GM20000 (cell line): ENCODE data around the gene DCBLD1.
"Not testable (repeated sequence)": the region's sequence is repeated elsewhere in the genome, so short reads cannot be mapped to it uniquely, and the experiment has no call there.

Experiments used
- DNase-seq: peaks from one replicate; pipeline ENCODE4 v3.0.0; 2012; ENCODE audit warnings: low spot score
- TF ChIP-seq, protein P1 (sequence below): IDR thresholded peaks from 2 replicates; pipeline ENCODE4 v1.5.1; 2012; ENCODE audit warnings: mild to moderate bottlenecking, control low read depth; ENCODE audit errors: extremely low read depth, missing control alignments

The DCBLD1 gene

GRCh38 chr6:117508450-117508971 is 26.0 kb downstream of the DCBLD1 start:
- TF ChIP-seq, protein P1, sequence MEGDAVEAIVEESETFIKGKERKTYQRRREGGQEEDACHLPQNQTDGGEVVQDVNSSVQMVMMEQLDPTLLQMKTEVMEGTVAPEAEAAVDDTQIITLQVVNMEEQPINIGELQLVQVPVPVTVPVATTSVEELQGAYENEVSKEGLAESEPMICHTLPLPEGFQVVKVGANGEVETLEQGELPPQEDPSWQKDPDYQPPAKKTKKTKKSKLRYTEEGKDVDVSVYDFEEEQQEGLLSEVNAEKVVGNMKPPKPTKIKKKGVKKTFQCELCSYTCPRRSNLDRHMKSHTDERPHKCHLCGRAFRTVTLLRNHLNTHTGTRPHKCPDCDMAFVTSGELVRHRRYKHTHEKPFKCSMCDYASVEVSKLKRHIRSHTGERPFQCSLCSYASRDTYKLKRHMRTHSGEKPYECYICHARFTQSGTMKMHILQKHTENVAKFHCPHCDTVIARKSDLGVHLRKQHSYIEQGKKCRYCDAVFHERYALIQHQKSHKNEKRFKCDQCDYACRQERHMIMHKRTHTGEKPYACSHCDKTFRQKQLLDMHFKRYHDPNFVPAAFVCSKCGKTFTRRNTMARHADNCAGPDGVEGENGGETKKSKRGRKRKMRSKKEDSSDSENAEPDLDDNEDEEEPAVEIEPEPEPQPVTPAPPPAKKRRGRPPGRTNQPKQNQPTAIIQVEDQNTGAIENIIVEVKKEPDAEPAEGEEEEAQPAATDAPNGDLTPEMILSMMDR, result no peak
- DNase-seq, result no peak

DNA sequence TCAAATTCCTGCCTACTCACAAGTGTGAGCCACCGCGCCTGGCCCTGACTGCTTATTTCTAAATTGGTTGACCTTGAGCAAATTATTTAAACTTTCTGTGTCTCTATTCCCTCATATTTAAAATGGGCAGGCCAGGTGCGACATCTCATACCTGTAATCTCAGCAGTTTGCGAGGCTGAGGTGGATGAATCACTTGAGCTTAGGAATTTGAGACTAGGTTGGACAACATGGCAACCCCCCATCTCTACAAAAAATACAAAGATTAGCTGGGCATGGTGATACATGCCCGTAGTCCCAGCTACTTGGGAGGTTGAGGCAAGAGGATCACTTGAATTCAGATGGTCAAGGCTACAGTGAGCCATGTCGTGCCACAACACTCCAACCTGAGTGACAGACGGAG is 26.5 kb downstream of the DCBLD1 start:
- TF ChIP-seq, protein P1, result no peak
- DNase-seq, result no peak

- DNase-seq, result no peak
- TF ChIP-seq, protein P1, result no peak
These were observed 29.8 kb downstream of the DCBLD1 start for GRCh38 chr6:117512056-117512828.

DNA sequence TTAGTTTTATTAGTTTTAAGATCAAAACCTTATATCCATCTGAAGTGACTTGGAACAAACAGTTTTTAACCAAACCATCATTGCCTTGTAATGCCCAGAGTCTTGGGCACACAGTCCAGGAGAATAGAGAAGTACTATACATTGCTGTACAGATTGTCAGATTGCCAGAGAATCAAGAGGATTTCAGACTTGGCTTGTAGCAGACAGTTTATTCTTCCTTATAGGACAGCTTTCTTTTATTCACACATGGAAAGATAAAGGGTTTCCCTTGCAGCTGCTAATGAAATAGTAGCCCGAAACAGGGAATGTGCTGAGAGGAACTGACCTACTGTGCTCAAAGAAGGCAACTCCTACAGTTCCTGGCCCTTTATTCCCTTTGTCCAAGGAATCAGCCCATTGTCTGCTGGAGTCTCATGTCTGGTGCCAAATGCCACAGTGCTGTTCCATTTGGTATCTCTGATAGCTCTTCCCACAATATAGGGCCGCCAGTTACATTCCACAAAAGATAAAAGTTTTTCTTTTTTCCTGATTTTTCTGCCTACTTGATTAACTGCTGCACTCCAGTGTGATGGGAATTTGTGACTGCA is 30.6 kb downstream of the DCBLD1 start:
- TF ChIP-seq, protein P1, result no peak
- no peak for DNase-seq

DNA sequence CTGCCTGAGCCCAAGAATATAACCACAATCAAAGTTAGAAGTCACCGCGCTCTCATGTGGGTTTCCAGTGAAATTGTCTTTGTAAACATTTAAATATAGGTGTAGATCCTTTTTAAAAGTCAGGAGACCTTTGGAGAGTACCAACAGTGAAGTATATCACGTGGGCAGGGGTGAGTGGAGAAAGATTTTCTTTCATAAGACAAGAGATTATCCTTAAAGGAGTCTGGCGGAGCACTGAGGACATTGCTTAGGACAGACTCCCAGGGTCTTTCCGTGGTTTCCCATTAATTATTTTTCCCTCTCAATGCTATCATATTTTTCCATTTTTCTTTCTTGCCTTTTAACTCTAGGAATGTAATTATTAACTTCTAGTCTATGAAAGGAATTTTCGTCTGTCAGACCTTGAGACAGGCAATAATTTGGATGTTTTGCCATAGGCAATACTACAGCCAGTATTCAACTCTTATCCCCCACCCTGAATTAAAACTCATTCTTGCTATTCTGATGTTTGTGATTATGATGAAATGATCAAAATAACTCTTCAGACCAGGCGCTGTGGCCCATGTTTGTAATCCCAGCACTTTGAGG is 31.4 kb downstream of the DCBLD1 start:
- TF ChIP-seq, protein P1, result no peak
- DNase-seq, result no peak

- TF ChIP-seq, protein P1, result no peak
- no peak for DNase-seq
These were observed 32.2 kb downstream of the DCBLD1 start for GRCh38 chr6:117514655-117515054.

DNA sequence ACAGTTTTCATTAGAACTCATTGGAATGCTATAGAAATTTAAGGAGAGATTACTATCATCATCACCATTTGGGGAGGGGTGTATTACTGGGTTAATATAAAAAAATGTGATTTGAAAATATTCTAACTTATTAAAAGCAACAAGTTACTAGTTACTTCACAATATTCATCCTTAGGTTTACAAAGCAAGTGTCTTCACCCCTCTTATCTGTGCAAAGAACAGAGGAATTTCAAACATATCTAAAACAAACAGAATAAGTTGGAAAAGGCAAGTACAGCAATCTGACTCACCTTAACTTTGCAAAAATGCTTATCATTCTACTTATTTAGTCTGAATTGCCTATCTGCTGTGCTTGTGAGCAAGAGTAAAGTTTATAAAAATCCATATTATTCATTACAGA is 32.9 kb downstream of the DCBLD1 start:
- TF ChIP-seq, protein P1, result no peak
- no peak for DNase-seq

DNA sequence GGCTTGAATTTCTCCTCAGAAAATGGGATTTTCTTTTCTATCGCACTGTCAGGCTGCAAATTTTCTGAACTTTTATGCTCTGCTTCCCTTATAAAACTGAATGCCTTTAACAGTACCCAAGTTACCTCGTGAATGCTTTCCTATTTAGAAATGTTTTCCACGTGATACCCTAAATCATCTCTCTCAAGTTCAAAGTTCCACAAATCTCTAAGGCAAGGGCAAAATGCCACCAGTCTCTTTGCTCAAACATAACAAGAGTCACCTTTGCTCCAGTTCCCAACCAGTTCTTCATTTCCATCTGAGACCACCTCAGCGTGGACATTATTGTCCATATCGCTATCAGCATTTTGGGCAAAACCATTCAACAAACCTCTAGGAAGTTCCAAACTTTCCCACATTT is 35.5 kb downstream of the DCBLD1 start:
- not testable (repeated sequence) for DNase-seq
